Effector CD8-positive, alpha-beta T cell (primary cell): Measurements from ENCODE around the gene SH3GLB2.
"Not testable (repeated sequence)": the region's sequence is repeated elsewhere in the genome, so short reads cannot be mapped to it uniquely, and the experiment has no call there.

Experiments
- DNase-seq: peaks from one replicate; lab custom pipeline; 2025; lab: John Stamatoyannopoulos, UW

SH3GLB2 gene

GRCh38 chr9:129054163-129054851 is 26.2 kb upstream of the SH3GLB2 start:
- no peak for DNase-seq

- DNase-seq: no peak
Measured at GRCh38 chr9:129053020-129053419, 24.9 kb upstream of the SH3GLB2 start.

- no peak for DNase-seq
Measured at GRCh38 chr9:129052592-129052991, 24.5 kb upstream of the SH3GLB2 start.

GRCh38 chr9:129042016-129042415 is 13.9 kb upstream of the SH3GLB2 start:
- no peak for DNase-seq

GRCh38 chr9:129040113-129040643 is 12.0 kb upstream of the SH3GLB2 start:
- DNase-seq: no peak

- DNase-seq: no peak
Measured at GRCh38 chr9:129038109-129038852, 10.2 kb upstream of the SH3GLB2 start.

GRCh38 chr9:129037767-129038098 is 9.6 kb upstream of the SH3GLB2 start:
- no peak for DNase-seq

GRCh38 chr9:129036923-129037766 is 9.0 kb upstream of the SH3GLB2 start:
- no peak for DNase-seq

- peak; percentile 93 for DNase-seq
Measured at GRCh38 chr9:129036241-129036922, 8.3 kb upstream of the SH3GLB2 start, which contains the start of gene MIGA2. TSS of gene MIGA2 (plus strand) at chr9:129036626. CDS start at chr9:129040595, 3,969 bp downstream.

GRCh38 chr9:129035838-129036237 is 7.7 kb upstream of the SH3GLB2 start:
- not testable (repeated sequence) for DNase-seq

GRCh38 chr9:129033216-129033615 is 5.1 kb upstream of the SH3GLB2 start:
- DNase-seq: no peak

- no peak for DNase-seq
Measured at GRCh38 chr9:129032541-129033159, 4.5 kb upstream of the SH3GLB2 start.

GRCh38 chr9:129031514-129031913 is 3.4 kb upstream of the SH3GLB2 start:
- DNase-seq: no peak

- no peak for DNase-seq
Measured at GRCh38 chr9:129030191-129030590, 2.1 kb upstream of the SH3GLB2 start.

GRCh38 chr9:129027685-129028191 is 393 bp downstream of the SH3GLB2 start:
- peak; percentile 67 for DNase-seq

GRCh38 chr9:129027224-129027684 is 877 bp downstream of the SH3GLB2 start:
- DNase-seq: no peak

- DNase-seq: no peak
Measured at GRCh38 chr9:129026442-129027223, 1.5 kb downstream of the SH3GLB2 start.

GRCh38 chr9:129023908-129024233 is 4.3 kb downstream of the SH3GLB2 start:
- no peak for DNase-seq

GRCh38 chr9:129023036-129023907 is 4.9 kb downstream of the SH3GLB2 start:
- DNase-seq: no peak
